PFSK-1 (cell line): Measurements from ENCODE around the gene PITHD1.

ENCODE experiments used
- POLR2AphosphoS5 ChIP-seq: IDR thresholded peaks from 2 replicates; pipeline ENCODE4 v1.6.1; 2012; ENCODE audit warnings: low read depth, mild to moderate bottlenecking, control low read depth, low read length, moderate library complexity
- REST ChIP-seq, 2 experiments: IDR thresholded peaks; 2 replicates each; pipeline versions ENCODE4 v1.6.1 to v1.8.0; 2011 to 2012; ENCODE audit warnings: low read depth in 2 of 2, low read length in 2 of 2, control low read depth in 1 of 2, inconsistent platforms in 1 of 2, mild to moderate bottlenecking in 1 of 2, moderate library complexity in 1 of 2; ENCODE audit not compliant: insufficient read depth in 1 of 2
- SIN3A ChIP-seq: IDR thresholded peaks from 2 replicates; pipeline ENCODE4 v1.6.1; 2012; ENCODE audit warnings: mild to moderate bottlenecking, low read length, moderate library complexity, borderline replicate concordance; ENCODE audit not compliant: insufficient read depth
- TAF1 ChIP-seq: IDR thresholded peaks from 2 replicates; pipeline ENCODE4 v1.6.1; 2012; ENCODE audit warnings: low read length, control low read depth, borderline replicate concordance; ENCODE audit not compliant: insufficient read depth

GRCh38 chr1:23791516-23792047 lies 13.4 kb downstream of the PITHD1 start:
- TF ChIP-seq POLR2AphosphoS5 (no peak), REST (IDR thresholded peaks at IDR 0.05; ENCODE audit: insufficient read depth in 1 of 2, low read depth in 2 of 2, low read length in 2 of 2) (no peak), SIN3A (no peak), TAF1 (no peak)
